GM23338 (cell line): ENCODE data around the gene CCNG2. TPM values are rescaled to one million over a fixed set of nuclear protein-coding genes. Genes with fewer than 3 reads are reported as not detected.

Experiments
- ATAC-seq: fragments of 200-7000 bp; cut with Tn5 transposase; 3 replicates; pipeline ENCODE4 v1.9.1; 2020
- DNase-seq: peaks from one replicate; pipeline ENCODE4 v3.0.0-alpha.2; 2015; ENCODE audit warnings: low spot score
- H2AFZ ChIP-seq: fragments of 200-600 bp; sonication (generic); 2 replicates; pipeline ENCODE4 v1.8.0; 2016; ENCODE audit warnings: antibody characterized with exemption, mild to moderate bottlenecking, moderate library complexity
- H3F3A ChIP-seq: fragments of 200-600 bp; sonication (generic); replicated peaks from 2 replicates; pipeline ENCODE4 v1.8.0; 2017; ENCODE audit warnings: antibody characterized with exemption, mixed run types, low read depth
- H3K27ac ChIP-seq: fragments of 200-600 bp; sonication (generic); 2 replicates; pipeline ENCODE4 v1.6.1; 2016; ENCODE audit warnings: low read depth
- H3K27me3 ChIP-seq: fragments of 200-600 bp; sonication (generic); 2 replicates; pipeline ENCODE4 v1.8.0; 2016; ENCODE audit warnings: mild to moderate bottlenecking, mixed run types, moderate library complexity; ENCODE audit not compliant: insufficient read depth
- H3K36me3 ChIP-seq: fragments of 200-600 bp; sonication (generic); 2 replicates; pipeline ENCODE4 v1.8.0; 2016; ENCODE audit warnings: mild to moderate bottlenecking; ENCODE audit not compliant: insufficient read depth
- H3K4me1 ChIP-seq: fragments of 200-600 bp; sonication (generic); 2 replicates; pipeline ENCODE4 v1.8.0; 2016; ENCODE audit warnings: mild to moderate bottlenecking, moderate library complexity; ENCODE audit not compliant: insufficient read depth
- H3K4me2 ChIP-seq: fragments of 200-600 bp; sonication (generic); 2 replicates; pipeline ENCODE4 v1.7.1; 2017; ENCODE audit warnings: mixed run types
- H3K4me3 ChIP-seq: fragments of 200-600 bp; sonication (generic); 2 replicates; pipeline ENCODE4 v1.6.1; 2016; ENCODE audit warnings: mixed run types
- H3K79me2 ChIP-seq: fragments of 200-600 bp; sonication (generic); replicated peaks from 2 replicates; pipeline ENCODE4 v1.8.0; 2017; ENCODE audit warnings: mild to moderate bottlenecking; ENCODE audit not compliant: insufficient read depth
- H3K9me2 ChIP-seq: fragments of 200-600 bp; sonication (generic); 2 replicates; pipeline ENCODE4 v1.8.0; 2017; ENCODE audit not compliant: insufficient read depth
- H4K20me1 ChIP-seq: fragments of 200-600 bp; sonication (generic); replicated peaks from 2 replicates; pipeline ENCODE4 v1.8.0; 2017; ENCODE audit warnings: mild to moderate bottlenecking; ENCODE audit not compliant: insufficient read depth
- H3K27ac Mint-ChIP-seq: 2 replicates; pipeline ENCODE4 v1.8.0; 2020; ENCODE audit warnings: inconsistent platforms, mild to moderate bottlenecking, moderate library complexity, mixed read lengths
- H3K27me3 Mint-ChIP-seq: 3 replicates; pipeline ENCODE4 v1.8.0; 2022; ENCODE audit warnings: low read depth, mild to moderate bottlenecking, moderate library complexity, mixed read lengths, inconsistent platforms; ENCODE audit not compliant: insufficient read depth, poor library complexity
- H3K36me3 Mint-ChIP-seq: 3 replicates; pipeline ENCODE4 v1.8.0; 2021; ENCODE audit warnings: low read depth, mild to moderate bottlenecking, inconsistent platforms, moderate library complexity, mixed read lengths
- H3K4me1 Mint-ChIP-seq: 3 replicates; pipeline ENCODE4 v1.8.0; 2020; ENCODE audit warnings: mild to moderate bottlenecking, inconsistent platforms, mixed read lengths
- H3K4me3 Mint-ChIP-seq: 3 replicates; pipeline ENCODE4 v1.8.0; 2021; ENCODE audit warnings: moderate library complexity, mild to moderate bottlenecking, inconsistent platforms, mixed read lengths
- H3K9me3 Mint-ChIP-seq: 3 replicates; pipeline ENCODE4 v1.8.0; 2020; ENCODE audit warnings: moderate library complexity, mild to moderate bottlenecking, inconsistent platforms, mixed read lengths
- CTCF ChIP-seq, 2 experiments: fragments of 200-600 bp in 1 of 2; sonication (generic) in 1 of 2; conservative IDR thresholded peaks; 2 replicates each; pipeline versions ENCODE4 v1.5.1 to v1.6.1; 2016 to 2017; ENCODE audit warnings: antibody characterized with exemption in 2 of 2, low read depth in 2 of 2, mild to moderate bottlenecking in 2 of 2, moderate library complexity in 1 of 2
- EZH2 ChIP-seq: fragments of 200-600 bp; sonication (generic); IDR thresholded peaks from one replicate; pipeline ENCODE4 v1.8.0; 2017; ENCODE audit warnings: antibody characterized with exemption, mild to moderate bottlenecking, low read depth; ENCODE audit not compliant: unreplicated experiment
- EZH2phosphoT487 ChIP-seq: fragments of 200-600 bp; sonication (generic); IDR thresholded peaks from one replicate; pipeline ENCODE4 v1.8.1; 2018; ENCODE audit warnings: antibody characterized with exemption; ENCODE audit not compliant: unreplicated experiment
- JUNB ChIP-seq: IDR thresholded peaks from one replicate; pipeline ENCODE4 v1.6.1; 2016; ENCODE audit warnings: antibody characterized with exemption; ENCODE audit not compliant: unreplicated experiment
- NANOG ChIP-seq: IDR thresholded peaks from 2 replicates; pipeline ENCODE4 v1.6.1; 2016; ENCODE audit warnings: antibody characterized with exemption, borderline replicate concordance
- POLR2AphosphoS5 ChIP-seq: IDR thresholded peaks from 2 replicates; pipeline ENCODE4 v1.6.1; 2016; ENCODE audit warnings: antibody characterized with exemption, low read depth
- REST ChIP-seq: IDR thresholded peaks from one replicate; pipeline ENCODE4 v1.6.1; 2018; ENCODE audit warnings: antibody characterized with exemption; ENCODE audit not compliant: unreplicated experiment
- ZNF114 ChIP-seq: fragments of 250-450 bp; sonication (Bioruptor Pico); IDR thresholded peaks from 2 replicates; pipeline ENCODE4 v1.5.0; 2020; ENCODE audit warnings: mild to moderate bottlenecking, moderate library complexity
- ZNF331 ChIP-seq: fragments of 250-450 bp; sonication (Bioruptor Pico); IDR thresholded peaks from 2 replicates; pipeline ENCODE4 v1.5.0; 2020; ENCODE audit warnings: low read depth, mild to moderate bottlenecking, moderate library complexity
- ZNF462 ChIP-seq: fragments of 250-450 bp; sonication (Bioruptor Pico); IDR thresholded peaks from 2 replicates; pipeline ENCODE4 v1.5.0; 2020; ENCODE audit warnings: mild to moderate bottlenecking, moderate library complexity
- polyA plus RNA-seq: library from polyadenylated mRNA; unstranded; fragments of >200 nt; fragmentation: Nextera tagmentation; extraction: Ambion mirVana; gene quantifications from 2 replicates; pipeline ENCODE4 v1.2.1, GENCODE V29; 2016
- total RNA-seq: library from RNA; depleted of rRNA; stranded (reverse); fragments of >200 nt; shearing (Covaris generic); gene quantifications from 2 replicates; pipeline ENCODE4 v1.2.3, GENCODE V29; 2014

CCNG2 gene
- total and polyA plus RNA-seq, 2 experiments from 2014 or later = 7.1 to 16.5 TPM

GRCh38 chr4:77167173-77167572, 10.2 kb downstream of the CCNG2 start (continued):
- TF ChIP-seq REST (no peak), JUNB (no peak), NANOG (no peak), EZH2phosphoT487 (no peak), ZNF331 (CRISPR knock-in tag) (no peak), POLR2AphosphoS5 (no peak), EZH2 (no peak)

- Mint-ChIP-seq H3K4me3 (no peak overlapping the region), H3K27me3 (no peaks in the 10 kb centered on the region), H3K27ac (no peak overlapping the region), H3K36me3 (peaks cover 26% of the 10 kb centered on the region), H3K9me3 (no peaks in the 10 kb centered on the region), H3K4me1 (no peaks in the 10 kb centered on the region)
- H3K4me1 ChIP-seq = no peaks in the 10 kb centered on the region
- H3K4me2 ChIP-seq = no peak overlapping the region
- H3K4me3 ChIP-seq = no peak overlapping the region
- DNase-seq = no peak
- H3F3A ChIP-seq = no peaks in the 10 kb centered on the region
- H3K27ac ChIP-seq = no peak overlapping the region
- no peaks in the 10 kb centered on the region for H3K79me2 ChIP-seq
- no peaks in the 10 kb centered on the region for H3K9me2 ChIP-seq
- H3K36me3 ChIP-seq = peaks cover 34% of the 10 kb centered on the region
- peaks cover 11% of the 10 kb centered on the region for H4K20me1 ChIP-seq
- peaks cover 7% of the 10 kb centered on the region; the same call in 1 of the 2 replicates for H3K27me3 ChIP-seq
- no peak overlapping the region for H2AFZ ChIP-seq
- ATAC-seq = no peak
- TF ChIP-seq ZNF331 (CRISPR knock-in tag) (no peak), REST (no peak), ZNF114 (no peak), JUNB (no peak), POLR2AphosphoS5 (no peak), EZH2 (no peak), CTCF (conservative IDR thresholded peaks at IDR 0.05; ENCODE audit: low read depth in 2 of 2) (no peak), ZNF462 (no peak)
These were observed 10.9 kb downstream of the CCNG2 start for GRCh38 chr4:77167866-77168265.
